Cardiac fibroblast (primary cell): ENCODE data around the gene TCP10L.

Experiments used
- DNase-seq, 2 donors: peaks; one replicate each; pipeline versions ENCODE4 v3.0.0 to v3.0.0-alpha.2; 2010; ENCODE audit warnings: low read depth in 2 of 2
- H3K4me3 ChIP-seq, 2 donors: replicated peaks in 1 of 2; 1 replicate in 1 of 2; 2 replicates in 1 of 2; pipeline ENCODE4 v1.5.1; 2011; ENCODE audit warnings: low read depth in 2 of 2, low read length in 2 of 2, mild to moderate bottlenecking in 2 of 2, moderate library complexity in 1 of 2
- TF ChIP-seq, protein P1 (sequence below): IDR thresholded peaks from one replicate; pipeline ENCODE4 v1.5.1; 2011; ENCODE audit warnings: low read depth, mild to moderate bottlenecking, low read length, inconsistent platforms

TCP10L gene

DNA sequence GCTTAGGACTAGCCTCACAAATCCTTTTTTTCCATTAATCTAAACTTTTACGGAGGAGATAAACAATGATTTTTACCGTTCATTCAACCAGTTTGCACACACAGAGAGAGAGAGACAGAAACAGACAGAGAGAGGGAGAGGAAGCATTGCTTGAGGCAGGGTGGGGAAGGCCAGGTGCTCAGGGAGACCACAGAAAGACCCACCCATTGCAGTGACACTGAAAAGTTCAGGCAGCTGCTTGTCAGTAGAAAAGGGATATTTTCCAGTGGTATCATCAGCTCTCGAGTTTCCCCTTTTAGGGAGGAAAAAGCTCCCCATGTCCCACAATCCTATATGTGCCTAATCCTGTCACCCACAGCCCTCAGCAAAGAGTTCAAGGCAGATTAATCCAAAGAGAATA, 27.2 kb downstream of the TCP10L start:
- TF ChIP-seq, protein P1, sequence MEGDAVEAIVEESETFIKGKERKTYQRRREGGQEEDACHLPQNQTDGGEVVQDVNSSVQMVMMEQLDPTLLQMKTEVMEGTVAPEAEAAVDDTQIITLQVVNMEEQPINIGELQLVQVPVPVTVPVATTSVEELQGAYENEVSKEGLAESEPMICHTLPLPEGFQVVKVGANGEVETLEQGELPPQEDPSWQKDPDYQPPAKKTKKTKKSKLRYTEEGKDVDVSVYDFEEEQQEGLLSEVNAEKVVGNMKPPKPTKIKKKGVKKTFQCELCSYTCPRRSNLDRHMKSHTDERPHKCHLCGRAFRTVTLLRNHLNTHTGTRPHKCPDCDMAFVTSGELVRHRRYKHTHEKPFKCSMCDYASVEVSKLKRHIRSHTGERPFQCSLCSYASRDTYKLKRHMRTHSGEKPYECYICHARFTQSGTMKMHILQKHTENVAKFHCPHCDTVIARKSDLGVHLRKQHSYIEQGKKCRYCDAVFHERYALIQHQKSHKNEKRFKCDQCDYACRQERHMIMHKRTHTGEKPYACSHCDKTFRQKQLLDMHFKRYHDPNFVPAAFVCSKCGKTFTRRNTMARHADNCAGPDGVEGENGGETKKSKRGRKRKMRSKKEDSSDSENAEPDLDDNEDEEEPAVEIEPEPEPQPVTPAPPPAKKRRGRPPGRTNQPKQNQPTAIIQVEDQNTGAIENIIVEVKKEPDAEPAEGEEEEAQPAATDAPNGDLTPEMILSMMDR, result no peak
- H3K4me3 ChIP-seq, result no peak overlapping the region
- no peak for DNase-seq

DNA sequence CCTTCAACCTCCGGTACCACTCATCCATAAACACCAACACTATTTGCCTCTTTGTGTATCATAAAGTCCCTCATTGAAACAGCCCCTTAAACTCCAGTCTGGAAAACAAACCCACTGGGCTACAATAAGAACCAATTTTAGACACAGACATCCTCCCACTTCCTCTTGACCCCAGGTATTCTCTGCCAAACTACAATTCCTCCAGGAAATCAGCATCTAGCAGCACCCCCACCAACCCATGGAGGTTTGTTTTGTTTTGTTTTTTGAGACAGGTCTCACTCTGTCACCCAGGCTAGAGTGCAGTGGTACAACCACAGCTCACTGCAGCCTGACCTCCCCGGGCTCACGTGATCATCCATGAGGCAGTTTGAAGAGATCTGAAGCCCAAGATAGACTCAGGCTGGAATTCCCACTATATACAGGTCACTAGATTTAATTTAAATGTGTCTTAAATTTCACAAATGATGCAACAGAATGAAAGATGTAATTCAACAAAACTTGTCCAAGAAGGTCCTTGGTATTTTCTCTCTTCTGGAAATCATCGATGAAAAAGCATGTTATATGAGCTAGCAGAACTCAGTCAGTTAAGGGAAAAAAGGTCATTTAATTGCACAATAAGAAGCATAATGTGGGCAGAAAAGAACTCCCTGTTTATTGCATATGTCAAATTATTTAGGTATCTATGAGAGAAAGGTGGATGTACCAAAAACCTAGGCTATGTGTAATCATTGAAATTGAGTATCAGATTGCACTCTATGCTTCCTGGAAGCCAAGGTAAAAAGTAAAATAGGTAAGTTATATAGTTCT, 30.3 kb downstream of the TCP10L start:
- TF ChIP-seq, protein P1, result no peak
- DNase-seq, result no peak
- no peak overlapping the region for H3K4me3 ChIP-seq

DNA sequence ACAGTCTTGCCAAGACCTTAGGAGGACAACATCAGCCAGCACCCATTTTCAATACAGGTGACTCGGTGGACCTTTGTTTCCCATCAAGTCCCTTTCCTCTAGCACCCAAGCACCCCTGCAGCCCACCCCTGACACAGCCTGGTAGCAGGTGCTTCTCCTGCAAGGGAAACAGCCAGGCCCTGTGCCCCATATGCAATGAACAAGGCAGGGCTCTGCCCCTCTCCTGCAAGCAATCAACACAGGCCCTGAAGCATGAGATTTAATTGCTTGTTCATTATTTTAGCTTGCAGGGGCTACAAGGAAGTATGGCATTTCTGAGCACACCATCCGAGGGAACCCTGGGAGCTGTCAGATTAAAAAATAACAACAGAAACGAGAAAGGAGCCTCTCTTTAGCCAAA, 35.4 kb downstream of the TCP10L start:
- H3K4me3 ChIP-seq, result no peak overlapping the region
- DNase-seq, result no peak
- TF ChIP-seq, protein P1, result no peak

- TF ChIP-seq, protein P1, result no peak
- DNase-seq, result no peak
- H3K4me3 ChIP-seq, result no peak overlapping the region
These were observed 35.9 kb downstream of the TCP10L start for GRCh38 chr21:32549440-32549839.

DNA sequence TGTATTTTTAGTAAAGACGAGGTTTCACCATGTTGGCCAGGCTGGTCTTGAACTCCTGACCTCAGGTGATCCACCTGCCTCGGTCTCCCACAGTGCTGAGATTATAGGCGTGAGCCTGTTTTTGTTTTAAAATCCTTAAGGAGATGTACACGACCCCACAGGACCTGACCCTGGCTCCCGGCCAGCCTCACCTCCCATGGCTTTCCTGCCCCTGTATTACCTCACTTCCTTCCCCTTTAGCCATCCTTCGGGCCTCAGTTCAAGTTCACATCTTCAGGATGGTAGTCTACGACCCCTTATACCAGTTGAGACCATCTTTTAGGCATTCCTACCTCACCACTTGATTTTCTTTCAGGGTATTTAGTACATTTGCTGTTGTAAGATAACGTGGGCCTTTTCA, 36.3 kb downstream of the TCP10L start:
- H3K4me3 ChIP-seq, result no peak overlapping the region

DNA sequence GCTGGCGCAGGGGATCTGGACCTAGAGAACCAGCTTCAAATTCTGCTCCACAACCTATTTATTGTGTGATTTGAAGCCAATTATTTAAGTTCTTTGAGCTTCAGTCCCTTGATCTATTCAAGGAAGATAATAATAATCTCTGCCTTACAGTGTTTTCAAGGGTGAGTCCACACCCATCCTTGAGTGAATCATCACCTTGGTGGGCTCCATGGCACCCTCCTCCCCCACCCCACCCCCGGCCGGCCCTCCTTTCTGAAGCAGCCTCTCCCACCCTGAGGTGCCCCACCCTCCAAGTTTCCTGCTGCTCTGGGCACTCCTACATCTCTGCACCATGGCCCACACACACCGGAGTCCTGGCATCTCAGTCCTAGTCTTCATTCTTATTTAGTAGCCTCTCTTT, 38.3 kb downstream of the TCP10L start:
- H3K4me3 ChIP-seq, result no peak overlapping the region
- DNase-seq, result no peak
- TF ChIP-seq, protein P1, result no peak

More for the DNA sequence above, 36.3 kb downstream of the TCP10L start:
- DNase-seq, result no peak
- TF ChIP-seq, protein P1, result no peak
